PC-3 (cell line): ENCODE results near the gene BBC3. TPM values are rescaled to one million over a fixed set of nuclear protein-coding genes. Genes with fewer than 3 reads are reported as not detected.

Experiments used
- ATAC-seq: fragments of 200-7000 bp; cut with Tn5 transposase; 2 replicates; pipeline ENCODE4 v1.9.1; 2020; ENCODE audit warnings: mild to moderate bottlenecking, moderate library complexity
- BruUV-seq: library from RNA; stranded (reverse); fragments of 400-500 nt; replicated peaks from 2 replicates; lab custom pipeline; 2021; lab: Mats Ljungman, UMichigan
- CTCF ChIA-PET: fragments of 300-600 bp; sonication (Branson Sonifier 250); formaldehyde crosslinking; loops from one replicate; lab custom pipeline; 2022; ENCODE audit warnings: antibody characterized with exemption; lab: Charles Lee
- POLR2A ChIA-PET: fragments of 300-600 bp; sonication (Branson Sonifier 250); formaldehyde crosslinking; loops from one replicate; lab custom pipeline; 2022; ENCODE audit warnings: antibody characterized with exemption; ENCODE audit not compliant: unreplicated experiment; lab: Charles Lee
- DNase-seq: peaks from one replicate; pipeline ENCODE4 v3.0.0-alpha.2; 2015
- H2AFZ ChIP-seq: fragments of 300-600 bp; sonication (generic); 2 replicates; pipeline ENCODE4 v1.6.0; 2016; ENCODE audit warnings: antibody characterized with exemption, low read length
- H3F3A ChIP-seq: fragments of 300-600 bp; sonication (generic); one replicate; pipeline ENCODE4 v1.6.0; 2017; ENCODE audit warnings: antibody characterized with exemption, low read length, control low read depth, mild to moderate bottlenecking; ENCODE audit not compliant: unreplicated experiment
- H3K27ac ChIP-seq: fragments of 300-600 bp; sonication (generic); 2 replicates; pipeline ENCODE4 v1.5.1; 2016; ENCODE audit warnings: mild to moderate bottlenecking, low read length
- H3K27me3 ChIP-seq: fragments of 300-600 bp; sonication (generic); 2 replicates; pipeline ENCODE4 v1.6.1; 2016; ENCODE audit warnings: low read length, mixed read lengths
- H3K36me3 ChIP-seq: fragments of 300-600 bp; sonication (generic); 2 replicates; pipeline ENCODE4 v1.6.1; 2016; ENCODE audit warnings: low read depth, mixed run types, low read length, mixed read lengths
- H3K4me1 ChIP-seq: fragments of 300-600 bp; sonication (generic); 2 replicates; pipeline ENCODE4 v1.5.1; 2016; ENCODE audit warnings: low read length; ENCODE audit not compliant: insufficient read depth
- H3K4me2 ChIP-seq: fragments of 300-600 bp; sonication (generic); 2 replicates; pipeline ENCODE4 v1.6.0; 2016; ENCODE audit warnings: low read length
- H3K4me3 ChIP-seq: fragments of 300-600 bp; sonication (generic); 2 replicates; pipeline ENCODE4 v1.5.1; 2016; ENCODE audit warnings: mild to moderate bottlenecking, low read length, mixed read lengths
- H3K79me2 ChIP-seq: fragments of 300-600 bp; sonication (generic); 2 replicates; pipeline ENCODE4 v1.6.1; 2017; ENCODE audit warnings: low read length, mixed read lengths
- H3K9ac ChIP-seq: fragments of 300-600 bp; sonication (generic); 2 replicates; pipeline ENCODE4 v1.6.0; 2016; ENCODE audit warnings: mild to moderate bottlenecking, low read length
- H3K9me2 ChIP-seq: fragments of 300-600 bp; sonication (generic); replicated peaks from 2 replicates; pipeline ENCODE4 v1.6.1; 2016; ENCODE audit warnings: mixed run types, low read length, mixed read lengths
- H3K9me3 ChIP-seq: fragments of 300-600 bp; sonication (generic); 2 replicates; pipeline ENCODE4 v1.6.1; 2016; ENCODE audit warnings: low read length, mixed read lengths
- H4K20me1 ChIP-seq: fragments of 300-600 bp; sonication (generic); 2 replicates; pipeline ENCODE4 v1.6.1; 2016; ENCODE audit warnings: low read length, mixed read lengths
- EZH2 ChIP-seq: fragments of 300-600 bp; sonication (generic); IDR thresholded peaks from one replicate; pipeline ENCODE4 v1.6.1; 2017; ENCODE audit warnings: antibody characterized with exemption, mild to moderate bottlenecking, low read length; ENCODE audit not compliant: unreplicated experiment
- EZH2phosphoT487 ChIP-seq: fragments of 300-600 bp; sonication (generic); IDR thresholded peaks from 2 replicates; pipeline ENCODE4 v1.6.1; 2018; ENCODE audit warnings: mild to moderate bottlenecking, antibody characterized with exemption, low read length, borderline replicate concordance
- intact Hi-C: fragments of 100-400 bp; cut with micrococcal nuclease; formaldehyde crosslinking; loops from 2 replicates; pipeline ENCODE4 v1.9.0; 2023
- total RNA-seq: library from RNA; depleted of rRNA; stranded (reverse); fragments of >200 nt; gene quantifications from 2 replicates; pipeline ENCODE4 v1.2.3, GENCODE V29; 2014
- TF ChIP-seq, protein P1 (sequence below): fragments of 300-600 bp; sonication (generic); conservative IDR thresholded peaks from 2 replicates; pipeline ENCODE4 v1.5.1; 2017; ENCODE audit warnings: antibody characterized with exemption, low read depth, mild to moderate bottlenecking, low read length

The BBC3 gene
- total RNA-seq, 1 experiment from 2014 or later: 2.9 TPM

DNA sequence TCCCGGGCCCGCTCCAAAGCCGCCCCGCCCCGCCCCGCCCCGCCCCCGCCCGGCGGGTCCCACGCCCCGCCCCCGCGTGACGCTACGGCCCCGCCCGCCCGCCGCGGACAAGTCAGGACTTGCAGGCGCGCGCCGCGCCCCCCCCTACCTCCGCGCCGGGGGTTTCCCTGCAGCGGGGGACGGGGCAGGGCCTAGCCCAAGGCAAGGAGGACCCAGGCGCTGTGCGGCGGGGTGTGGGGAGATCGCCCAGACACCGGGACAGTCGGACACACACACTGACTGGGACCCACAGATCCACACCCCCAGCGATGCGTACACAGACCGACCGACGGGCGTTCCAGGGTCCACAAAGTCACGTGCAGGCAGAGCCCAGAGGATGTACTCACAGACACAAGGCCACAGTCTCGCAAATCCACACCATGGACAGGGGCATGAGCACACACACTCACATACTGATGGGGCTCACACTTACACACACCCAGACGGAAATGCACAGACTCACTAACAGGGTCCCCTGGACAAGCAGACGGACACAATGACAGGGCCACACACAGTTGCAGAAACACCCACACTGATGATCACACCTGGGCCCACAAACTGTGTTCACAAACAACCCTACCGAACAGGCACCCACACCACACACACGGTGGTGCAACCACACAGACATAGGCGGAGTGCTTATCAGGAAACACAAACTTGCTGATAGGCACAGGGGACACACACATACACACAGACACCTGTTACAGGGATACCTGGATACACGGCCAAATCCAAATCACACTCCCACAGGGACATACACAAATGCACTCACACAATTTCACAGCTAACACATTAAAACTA, 436 bp upstream of the BBC3 start:
- no peaks in the 10 kb centered on the region for H3K79me2 ChIP-seq
- no peaks in the 10 kb centered on the region for H3K36me3 ChIP-seq
- H3K4me2 ChIP-seq: peak overlapping the region; percentile 97
- DNase-seq (peak; percentile 52), ATAC-seq (peak; percentile 27)
- H3K9me3 ChIP-seq: no peaks in the 10 kb centered on the region
- peaks cover 34% of the 10 kb centered on the region for H3K4me1 ChIP-seq
- no TSS peak for BruUV-seq
- peak overlapping the region; percentile 65 for H3K4me3 ChIP-seq
- intact Hi-C loops: no loop called here
- ChIA-PET CTCF (interaction anchor here (0.6 kb wide), 1 partner anchor 9 kb away, joined by 3 read pairs; no protein-coding TSS in a partner anchor), POLR2A (no interaction called here)
- H3K9ac ChIP-seq: no peak overlapping the region
- no peak overlapping the region for H3K27ac ChIP-seq
- no peaks in the 10 kb centered on the region for H3F3A ChIP-seq
- H4K20me1 ChIP-seq: no peaks in the 10 kb centered on the region
- H3K27me3 ChIP-seq: no peaks in the 10 kb centered on the region
- no peaks in the 10 kb centered on the region for H3K9me2 ChIP-seq
- H2AFZ ChIP-seq: peak overlapping the region; percentile 66
- TF ChIP-seq EZH2phosphoT487: no peak
- TF ChIP-seq, protein P1, sequence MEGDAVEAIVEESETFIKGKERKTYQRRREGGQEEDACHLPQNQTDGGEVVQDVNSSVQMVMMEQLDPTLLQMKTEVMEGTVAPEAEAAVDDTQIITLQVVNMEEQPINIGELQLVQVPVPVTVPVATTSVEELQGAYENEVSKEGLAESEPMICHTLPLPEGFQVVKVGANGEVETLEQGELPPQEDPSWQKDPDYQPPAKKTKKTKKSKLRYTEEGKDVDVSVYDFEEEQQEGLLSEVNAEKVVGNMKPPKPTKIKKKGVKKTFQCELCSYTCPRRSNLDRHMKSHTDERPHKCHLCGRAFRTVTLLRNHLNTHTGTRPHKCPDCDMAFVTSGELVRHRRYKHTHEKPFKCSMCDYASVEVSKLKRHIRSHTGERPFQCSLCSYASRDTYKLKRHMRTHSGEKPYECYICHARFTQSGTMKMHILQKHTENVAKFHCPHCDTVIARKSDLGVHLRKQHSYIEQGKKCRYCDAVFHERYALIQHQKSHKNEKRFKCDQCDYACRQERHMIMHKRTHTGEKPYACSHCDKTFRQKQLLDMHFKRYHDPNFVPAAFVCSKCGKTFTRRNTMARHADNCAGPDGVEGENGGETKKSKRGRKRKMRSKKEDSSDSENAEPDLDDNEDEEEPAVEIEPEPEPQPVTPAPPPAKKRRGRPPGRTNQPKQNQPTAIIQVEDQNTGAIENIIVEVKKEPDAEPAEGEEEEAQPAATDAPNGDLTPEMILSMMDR: no peak
- no peak for TF ChIP-seq EZH2

- ChIA-PET POLR2A (no interaction called here), CTCF (no interaction called here)
- no peaks in the 10 kb centered on the region for H3K36me3 ChIP-seq
Measured at GRCh38 chr19:47230054-47230920, 712 bp downstream of the BBC3 start.

More at GRCh38 chr19:47230054-47230920, 712 bp downstream of the BBC3 start:
- Histone ChIP-seq H3K9me3 (no peaks in the 10 kb centered on the region), H3K27me3 (no peaks in the 10 kb centered on the region), H2AFZ (peak overlapping the region; percentile 57; the same call in 1 of the 2 replicates), H3K79me2 (no peaks in the 10 kb centered on the region), H3K4me2 (peak overlapping the region; percentile 97), H3K4me1 (peaks cover 40% of the 10 kb centered on the region), H3K4me3 (peak overlapping the region; percentile 76), H3K9me2 (no peaks in the 10 kb centered on the region), H4K20me1 (no peaks in the 10 kb centered on the region), H3F3A (no peaks in the 10 kb centered on the region), H3K9ac (peak overlapping the region; percentile 40; the same call in 1 of the 2 replicates), H3K27ac (no peak overlapping the region)
- no peak for ATAC-seq
- TF ChIP-seq, protein P1: peak; percentile 61
- no peak for TF ChIP-seq EZH2phosphoT487
- BruUV-seq: no TSS peak
- no peak for DNase-seq
- intact Hi-C loops: no loop called here
